ENCODE measurements around the gene GABRA5.

Gene GABRA5

DNA sequence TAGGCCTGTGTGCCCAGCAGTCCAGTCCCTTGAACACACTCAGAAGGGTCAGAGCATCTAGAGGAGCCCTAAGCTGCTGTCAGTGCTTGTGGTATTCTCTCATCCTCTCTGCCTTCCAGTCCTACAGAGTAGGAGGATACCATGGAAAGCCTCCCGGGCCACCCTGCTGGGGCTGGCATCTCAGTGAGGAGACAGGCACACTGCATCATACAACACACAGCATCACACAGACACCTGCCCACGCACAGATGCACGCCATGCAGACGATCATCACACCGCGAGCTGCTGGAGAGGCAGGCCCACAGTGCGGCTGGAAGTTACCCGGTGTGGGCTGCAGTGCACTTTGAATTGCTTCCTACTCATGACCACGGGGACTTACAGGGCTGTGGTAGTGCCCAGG is 15.2 kb downstream of the GABRA5 start:
- Histone ChIP-seq H3K9me3 (ENCODE audit: control insufficient read depth, insufficient read depth, low read length) (no peaks in the 10 kb centered on the region), H3K27me3 (ENCODE audit: control insufficient read depth, insufficient read depth, low read length) (no peaks in the 10 kb centered on the region), H3K4me1 (ENCODE audit: control insufficient read depth, insufficient read depth, low read length) (no peaks in the 10 kb centered on the region), H3K9ac (ENCODE audit: low read depth, low read length) (no peak overlapping the region), H3K36me3 (ENCODE audit: control insufficient read depth, insufficient read depth, low read length) (no peaks in the 10 kb centered on the region), H3K4me3 (ENCODE audit: low read depth, low read length) (no peak overlapping the region)

DNA sequence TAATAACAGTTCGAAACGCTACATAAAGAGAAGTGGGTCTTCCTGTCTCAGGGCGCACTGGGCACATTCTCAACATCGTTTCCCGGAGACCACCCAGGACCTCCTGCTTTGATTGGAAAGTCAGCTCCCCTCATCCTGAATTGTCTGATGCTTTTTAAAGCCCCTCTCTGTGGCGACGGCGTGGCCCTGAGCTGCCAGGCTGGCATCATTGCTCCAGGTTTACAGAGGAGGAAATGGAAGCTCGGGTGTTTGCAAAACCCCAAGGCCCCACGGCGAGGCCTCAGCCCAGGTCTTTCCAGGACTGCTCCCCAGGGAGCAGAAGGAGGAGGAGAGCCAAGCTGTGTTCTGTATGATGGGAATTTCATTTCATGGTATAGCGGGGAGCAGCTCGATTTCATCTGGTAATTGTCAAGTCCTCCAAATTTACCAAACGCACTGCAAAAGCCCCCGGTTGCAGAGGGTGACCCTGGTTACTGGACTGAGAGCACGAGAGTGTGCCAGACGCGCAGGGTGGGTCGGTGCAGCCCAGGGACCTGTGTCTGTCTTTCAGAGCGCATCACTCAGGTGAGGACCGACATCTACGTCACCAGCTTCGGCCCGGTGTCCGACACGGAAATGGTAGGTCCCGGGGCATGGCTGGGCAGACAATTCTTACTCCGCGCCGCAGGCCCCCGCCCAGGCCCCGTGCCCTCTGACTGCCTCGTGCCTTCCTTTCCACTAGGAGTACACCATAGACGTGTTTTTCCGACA is 15.9 kb downstream of the GABRA5 start:
- no peaks in the 10 kb centered on the region for H3K4me1 ChIP-seq (ENCODE audit: control insufficient read depth, insufficient read depth, low read length)
- H3K36me3 ChIP-seq (ENCODE audit: control insufficient read depth, insufficient read depth, low read length), result no peaks in the 10 kb centered on the region
- no peak overlapping the region for H3K4me3 ChIP-seq (ENCODE audit: low read depth, low read length)
- no peak overlapping the region for H3K9ac ChIP-seq (ENCODE audit: low read depth, low read length)
- H3K27me3 ChIP-seq (ENCODE audit: control insufficient read depth, insufficient read depth, low read length), result no peaks in the 10 kb centered on the region
- no peaks in the 10 kb centered on the region for H3K9me3 ChIP-seq (ENCODE audit: control insufficient read depth, insufficient read depth, low read length)

DNA sequence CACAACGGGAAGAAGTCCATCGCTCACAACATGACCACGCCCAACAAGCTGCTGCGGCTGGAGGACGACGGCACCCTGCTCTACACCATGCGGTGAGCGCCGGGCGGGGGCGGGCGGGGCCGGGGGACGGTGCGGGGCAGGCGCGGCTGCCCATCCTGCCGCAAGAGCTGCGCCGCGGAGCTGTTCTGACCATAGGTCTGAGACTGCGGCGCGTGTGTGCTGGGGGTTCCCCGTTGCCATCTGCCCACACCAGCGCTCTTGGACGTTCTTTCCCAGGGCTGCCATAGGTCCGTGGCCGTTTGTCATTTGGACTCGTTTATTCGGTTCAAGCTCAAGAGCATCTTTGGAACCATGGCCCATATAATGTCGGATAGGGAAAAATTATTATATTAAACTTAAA is 16.6 kb downstream of the GABRA5 start:
- Histone ChIP-seq H3K4me3 (ENCODE audit: low read depth, low read length) (no peak overlapping the region), H3K4me1 (ENCODE audit: control insufficient read depth, insufficient read depth, low read length) (no peaks in the 10 kb centered on the region), H3K27me3 (ENCODE audit: control insufficient read depth, insufficient read depth, low read length) (no peaks in the 10 kb centered on the region), H3K9ac (ENCODE audit: low read depth, low read length) (no peak overlapping the region), H3K36me3 (ENCODE audit: control insufficient read depth, insufficient read depth, low read length) (no peaks in the 10 kb centered on the region), H3K9me3 (ENCODE audit: control insufficient read depth, insufficient read depth, low read length) (no peaks in the 10 kb centered on the region)

DNA sequence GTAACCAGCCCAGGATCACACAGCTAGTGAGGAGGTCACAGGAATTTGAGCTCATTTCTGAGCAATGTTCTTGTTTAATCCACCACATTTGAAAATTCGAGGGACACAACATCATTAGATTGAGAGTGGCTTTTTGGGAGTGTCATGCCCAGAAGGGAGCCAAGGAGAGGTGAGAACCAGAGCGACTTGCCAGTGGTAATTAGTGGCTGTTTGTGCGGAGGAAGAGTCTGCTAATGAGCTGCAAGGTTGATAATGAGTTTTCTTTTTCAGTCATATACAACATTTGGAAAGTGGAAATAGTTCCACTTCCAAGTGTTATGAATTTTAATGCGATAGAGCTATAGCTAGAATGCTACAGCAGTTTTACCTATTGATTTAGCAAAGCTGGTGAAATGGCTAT is 19.7 kb downstream of the GABRA5 start:
- H3K27me3 ChIP-seq (ENCODE audit: control insufficient read depth, insufficient read depth, low read length), result no peaks in the 10 kb centered on the region
- H3K4me3 ChIP-seq (ENCODE audit: low read depth, low read length), result no peak overlapping the region
- no peaks in the 10 kb centered on the region for H3K36me3 ChIP-seq (ENCODE audit: control insufficient read depth, insufficient read depth, low read length)
- H3K9ac ChIP-seq (ENCODE audit: low read depth, low read length), result no peak overlapping the region
- H3K4me1 ChIP-seq (ENCODE audit: control insufficient read depth, insufficient read depth, low read length), result peaks cover 4% of the 10 kb centered on the region
- no peaks in the 10 kb centered on the region for H3K9me3 ChIP-seq (ENCODE audit: control insufficient read depth, insufficient read depth, low read length)

DNA sequence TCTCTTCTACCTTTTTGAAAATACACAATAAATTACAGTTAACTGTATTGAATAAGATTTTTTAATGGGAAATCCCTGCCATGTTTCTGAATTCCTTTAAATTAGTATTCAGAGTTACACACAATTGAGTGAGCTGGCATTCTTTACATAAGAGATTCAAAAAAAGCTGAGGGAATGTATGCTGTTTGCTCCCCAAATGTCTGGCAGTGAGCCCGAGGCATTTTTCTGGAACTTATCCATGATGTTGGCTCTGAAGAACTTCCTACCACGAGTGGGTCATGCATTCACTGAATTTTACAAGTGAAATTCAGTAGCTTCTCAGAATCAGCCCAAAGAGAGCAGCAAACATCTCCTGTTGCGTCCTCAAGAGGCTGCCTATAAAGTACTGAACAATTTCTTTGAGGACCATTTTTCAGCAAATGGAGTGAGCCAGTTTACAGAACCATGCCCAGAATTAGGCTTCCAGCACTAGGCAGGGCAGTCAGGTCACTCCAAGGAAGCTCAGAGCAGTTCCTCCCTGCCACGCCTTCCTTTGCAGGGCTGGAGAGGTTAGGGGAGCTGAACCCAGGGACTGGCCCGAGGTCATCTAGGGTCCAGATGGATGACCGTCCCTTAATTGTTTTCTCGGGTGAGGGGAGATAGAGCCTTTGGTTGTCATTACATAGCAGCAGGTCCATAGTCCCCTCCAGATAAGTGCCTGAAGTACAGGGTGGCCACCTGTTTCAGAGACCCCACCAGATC is 21.2 kb downstream of the GABRA5 start:
- Histone ChIP-seq H3K4me3 (ENCODE audit: low read depth, low read length) (no peak overlapping the region), H3K9ac (ENCODE audit: low read depth, low read length) (no peak overlapping the region), H3K4me1 (ENCODE audit: control insufficient read depth, insufficient read depth, low read length) (peaks cover 7% of the 10 kb centered on the region), H3K36me3 (ENCODE audit: control insufficient read depth, insufficient read depth, low read length) (no peaks in the 10 kb centered on the region), H3K9me3 (ENCODE audit: control insufficient read depth, insufficient read depth, low read length) (no peaks in the 10 kb centered on the region), H3K27me3 (ENCODE audit: control insufficient read depth, insufficient read depth, low read length) (no peaks in the 10 kb centered on the region)

DNA sequence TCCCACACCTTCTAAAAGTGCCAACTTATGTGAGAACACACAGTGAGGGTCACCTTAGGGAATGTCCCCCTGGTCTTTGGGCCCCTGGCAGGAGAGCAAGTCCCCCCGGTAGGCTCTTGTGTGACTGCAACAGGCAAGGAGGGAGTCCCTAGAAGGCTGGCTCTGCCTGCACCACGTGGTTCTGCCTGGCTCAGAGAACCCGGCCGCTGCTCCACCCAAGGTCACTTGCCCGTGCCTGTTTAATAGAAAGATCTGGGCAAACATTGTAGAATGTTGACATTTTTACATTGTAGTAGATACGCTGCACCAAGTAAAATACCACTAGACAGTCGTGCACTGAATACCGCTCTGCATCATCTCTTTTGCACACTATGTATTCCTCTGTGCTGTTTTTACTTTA is 21.9 kb downstream of the GABRA5 start:
- H3K9me3 ChIP-seq (ENCODE audit: control insufficient read depth, insufficient read depth, low read length), result no peaks in the 10 kb centered on the region
- no peak overlapping the region for H3K4me3 ChIP-seq (ENCODE audit: low read depth, low read length)
- peaks cover 7% of the 10 kb centered on the region for H3K4me1 ChIP-seq (ENCODE audit: control insufficient read depth, insufficient read depth, low read length)

DNA sequence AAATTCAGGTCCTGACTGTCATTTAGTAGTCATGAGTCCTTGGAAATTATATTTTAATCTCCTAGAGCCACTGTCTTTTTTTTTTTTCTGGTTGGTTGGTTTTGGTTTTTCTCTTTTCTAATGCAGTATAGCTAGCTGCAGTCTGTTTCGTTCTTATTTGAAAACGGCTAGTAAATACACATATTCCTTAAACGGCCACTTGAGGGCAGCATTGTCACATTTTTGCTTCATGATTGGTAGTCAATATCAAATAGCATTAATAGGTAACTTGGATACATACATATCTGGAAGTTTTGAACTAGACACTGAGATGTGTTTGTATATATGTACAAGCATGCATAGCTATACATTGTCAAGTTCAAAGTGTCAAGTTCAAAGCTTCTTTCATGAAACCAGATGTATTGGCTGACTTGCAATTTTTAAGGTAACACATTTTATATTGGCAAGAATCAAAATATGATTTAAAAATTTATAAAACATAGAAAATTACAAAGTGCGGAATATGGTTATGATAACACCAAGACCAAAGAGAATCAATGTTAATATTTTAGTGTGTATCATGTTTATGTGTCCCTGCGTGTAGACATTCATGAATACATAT is 22.5 kb downstream of the GABRA5 start:
- Histone ChIP-seq H3K9ac (ENCODE audit: low read depth, low read length) (no peak overlapping the region), H3K36me3 (ENCODE audit: control insufficient read depth, insufficient read depth, low read length) (no peaks in the 10 kb centered on the region), H3K4me3 (ENCODE audit: low read depth, low read length) (no peak overlapping the region), H3K27me3 (ENCODE audit: control insufficient read depth, insufficient read depth, low read length) (no peaks in the 10 kb centered on the region), H3K9me3 (ENCODE audit: control insufficient read depth, insufficient read depth, low read length) (no peaks in the 10 kb centered on the region), H3K4me1 (ENCODE audit: control insufficient read depth, insufficient read depth, low read length) (peaks cover 7% of the 10 kb centered on the region)

More for the DNA sequence above, 21.9 kb downstream of the GABRA5 start:
- Histone ChIP-seq H3K27me3 (ENCODE audit: control insufficient read depth, insufficient read depth, low read length) (no peaks in the 10 kb centered on the region), H3K36me3 (ENCODE audit: control insufficient read depth, insufficient read depth, low read length) (no peaks in the 10 kb centered on the region), H3K9ac (ENCODE audit: low read depth, low read length) (no peak overlapping the region)

DNA sequence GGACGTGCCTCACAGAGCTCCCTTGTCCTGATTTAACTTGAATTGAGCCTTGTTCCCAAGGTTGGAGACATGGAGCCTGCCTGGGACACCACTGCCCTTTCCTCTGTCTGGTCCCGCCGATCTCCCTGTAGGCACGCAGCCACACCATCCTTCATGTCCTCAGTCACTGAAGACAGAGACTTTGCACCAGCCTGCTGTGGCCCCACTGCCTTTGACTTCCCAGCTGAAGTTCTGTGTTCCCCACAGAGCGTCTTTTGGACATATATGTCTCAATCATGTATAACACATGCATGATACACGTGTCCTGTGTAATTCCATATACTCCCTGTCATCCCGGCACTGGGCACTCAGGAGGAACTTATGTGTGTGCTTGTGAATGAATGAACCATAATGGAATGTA is 23.6 kb downstream of the GABRA5 start:
- Histone ChIP-seq H3K4me1 (ENCODE audit: control insufficient read depth, insufficient read depth, low read length) (peaks cover 7% of the 10 kb centered on the region), H3K27me3 (ENCODE audit: control insufficient read depth, insufficient read depth, low read length) (no peaks in the 10 kb centered on the region), H3K4me3 (ENCODE audit: low read depth, low read length) (no peak overlapping the region), H3K9me3 (ENCODE audit: control insufficient read depth, insufficient read depth, low read length) (no peaks in the 10 kb centered on the region), H3K9ac (ENCODE audit: low read depth, low read length) (no peak overlapping the region), H3K36me3 (ENCODE audit: control insufficient read depth, insufficient read depth, low read length) (no peaks in the 10 kb centered on the region)

DNA sequence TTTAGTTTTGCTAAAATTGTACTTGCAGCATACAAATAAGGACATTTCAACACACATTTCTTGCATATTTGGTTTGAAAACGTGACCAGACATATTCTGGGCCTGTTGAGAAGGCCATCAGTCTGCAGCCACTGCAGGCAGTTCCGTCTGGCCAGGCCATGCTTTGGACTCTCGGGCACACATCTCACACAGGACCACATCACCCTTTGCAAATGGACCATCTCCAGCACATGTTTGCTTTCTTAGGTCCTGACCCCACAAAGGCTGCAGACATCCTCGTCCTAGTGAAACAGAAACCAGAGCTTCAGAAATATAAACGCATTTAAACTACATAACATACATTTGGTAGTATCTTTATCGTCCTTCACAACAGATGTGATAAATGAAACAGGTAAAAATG is 24.1 kb downstream of the GABRA5 start:
- H3K36me3 ChIP-seq (ENCODE audit: control insufficient read depth, insufficient read depth, low read length), result no peaks in the 10 kb centered on the region
- H3K4me3 ChIP-seq (ENCODE audit: low read depth, low read length), result no peak overlapping the region
- H3K27me3 ChIP-seq (ENCODE audit: control insufficient read depth, insufficient read depth, low read length), result no peaks in the 10 kb centered on the region

DNA sequence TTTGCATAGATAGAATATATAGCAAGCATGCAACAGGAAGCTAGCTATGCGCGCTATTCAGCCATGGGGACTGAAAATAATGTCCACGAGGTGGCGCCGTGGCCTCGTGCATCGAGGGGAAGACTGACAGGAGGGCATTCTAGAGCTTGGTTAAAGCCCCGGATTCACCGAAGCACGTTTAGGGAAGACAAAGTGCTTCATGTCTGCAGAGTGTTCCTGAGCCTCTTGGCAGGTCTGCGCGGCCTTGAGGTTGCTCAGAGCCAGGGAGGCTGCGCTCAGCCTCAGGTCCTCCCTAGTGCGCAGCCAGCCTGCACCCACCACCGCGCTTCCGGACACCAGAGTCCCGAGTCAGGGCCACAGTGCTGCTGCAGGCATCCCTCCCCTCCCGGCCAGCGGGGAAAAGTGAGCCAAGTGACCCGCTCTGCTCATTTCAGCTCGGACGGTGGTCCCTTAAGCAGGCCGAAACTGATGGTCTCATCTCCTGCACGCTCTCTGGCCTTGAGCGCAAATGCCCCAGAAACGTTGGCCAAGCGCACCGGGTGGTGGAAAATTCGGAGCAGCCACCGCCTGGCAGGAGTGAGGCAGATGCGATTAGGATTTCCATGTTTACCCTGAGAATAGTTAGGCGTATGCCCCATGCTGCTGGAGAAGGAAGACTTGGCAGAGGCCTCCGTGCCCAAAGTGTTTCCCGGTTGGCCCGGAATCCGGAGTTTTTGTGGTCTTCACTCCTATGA is 24.8 kb downstream of the GABRA5 start:
- H3K4me3 ChIP-seq (ENCODE audit: low read depth, low read length), result peak overlapping the region; percentile 27
- H3K9ac ChIP-seq (ENCODE audit: low read depth, low read length), result peak overlapping the region; percentile 49
- H3K36me3 ChIP-seq (ENCODE audit: control insufficient read depth, insufficient read depth, low read length), result no peaks in the 10 kb centered on the region

More for the DNA sequence above, 24.1 kb downstream of the GABRA5 start:
- Histone ChIP-seq H3K9ac (ENCODE audit: low read depth, low read length) (no peak overlapping the region), H3K4me1 (ENCODE audit: control insufficient read depth, insufficient read depth, low read length) (peaks cover 7% of the 10 kb centered on the region), H3K9me3 (ENCODE audit: control insufficient read depth, insufficient read depth, low read length) (no peaks in the 10 kb centered on the region)

DNA sequence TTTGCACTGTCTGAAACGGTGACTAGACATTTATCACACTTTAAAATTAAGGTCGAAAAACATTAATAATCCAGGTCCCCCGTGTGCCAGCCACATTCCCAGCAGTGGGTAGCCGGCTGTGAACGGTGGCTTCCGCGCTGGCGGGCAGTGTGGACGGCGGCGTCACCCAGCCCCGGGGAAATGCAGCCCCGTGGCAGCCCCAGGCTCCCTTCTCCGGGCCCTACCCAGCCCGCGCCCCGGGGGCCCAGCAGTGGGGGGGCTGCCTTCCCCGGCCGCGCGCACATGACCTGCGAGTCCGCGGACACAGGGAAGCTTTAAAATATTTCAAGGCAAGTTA is 25.3 kb downstream of the GABRA5 start:
- no peaks in the 10 kb centered on the region for H3K27me3 ChIP-seq (ENCODE audit: control insufficient read depth, insufficient read depth, low read length)
- H3K4me1 ChIP-seq (ENCODE audit: control insufficient read depth, insufficient read depth, low read length), result peaks cover 7% of the 10 kb centered on the region
- H3K36me3 ChIP-seq (ENCODE audit: control insufficient read depth, insufficient read depth, low read length), result no peaks in the 10 kb centered on the region
- H3K4me3 ChIP-seq (ENCODE audit: low read depth, low read length), result no peak overlapping the region
- H3K9me3 ChIP-seq (ENCODE audit: control insufficient read depth, insufficient read depth, low read length), result no peaks in the 10 kb centered on the region
- H3K9ac ChIP-seq (ENCODE audit: low read depth, low read length), result no peak overlapping the region

More for the DNA sequence above, 24.8 kb downstream of the GABRA5 start:
- peaks cover 7% of the 10 kb centered on the region for H3K4me1 ChIP-seq (ENCODE audit: control insufficient read depth, insufficient read depth, low read length)
- no peaks in the 10 kb centered on the region for H3K9me3 ChIP-seq (ENCODE audit: control insufficient read depth, insufficient read depth, low read length)
- no peaks in the 10 kb centered on the region for H3K27me3 ChIP-seq (ENCODE audit: control insufficient read depth, insufficient read depth, low read length)
